GM19238 (cell line): Measurements from ENCODE around the gene ZNF593OS.

Experiments
- DNase-seq: peaks from one replicate; pipeline ENCODE4 v3.0.0; 2011; ENCODE audit warnings: low spot score; ENCODE audit not compliant: insufficient read length

ZNF593OS gene

GRCh38 chr1:26159743-26160039, 11.9 kb downstream of the ZNF593OS start:
- no peak for DNase-seq

GRCh38 chr1:26158908-26159742, 12.5 kb downstream of the ZNF593OS start, which contains the start of gene FAM110D:
FAM110D (plus strand) TSS chr1:26159079; CDS start chr1:26161292, 2,213 bp downstream.
- no peak for DNase-seq

- no peak for DNase-seq
Observed at GRCh38 chr1:26158271-26158907, 13.2 kb downstream of the ZNF593OS start.

GRCh38 chr1:26156285-26157038, 15.2 kb downstream of the ZNF593OS start:
- DNase-seq, result no peak

- DNase-seq, result no peak
Observed at GRCh38 chr1:26155370-26156284, 16.0 kb downstream of the ZNF593OS start.

GRCh38 chr1:26154750-26155149, 16.9 kb downstream of the ZNF593OS start:
- no peak for DNase-seq

GRCh38 chr1:26153966-26154532, 17.6 kb downstream of the ZNF593OS start:
- no peak for DNase-seq

GRCh38 chr1:26148887-26149286, 22.7 kb downstream of the ZNF593OS start:
- no peak for DNase-seq

- DNase-seq, result no peak
Observed at GRCh38 chr1:26145960-26146294, 25.7 kb downstream of the ZNF593OS start.

- DNase-seq, result peak; percentile 65
Observed at GRCh38 chr1:26145041-26145959, 26.3 kb downstream of the ZNF593OS start.

GRCh38 chr1:26142159-26142558, 29.5 kb downstream of the ZNF593OS start:
- DNase-seq, result no peak

GRCh38 chr1:26138974-26139558, 32.6 kb downstream of the ZNF593OS start:
- no peak for DNase-seq

- no peak for DNase-seq
Observed at GRCh38 chr1:26134466-26134865, 37.2 kb downstream of the ZNF593OS start.

- DNase-seq, result no peak
Observed at GRCh38 chr1:26132834-26133167, 38.8 kb downstream of the ZNF593OS start.

- DNase-seq, result no peak
Observed at GRCh38 chr1:26132128-26132833, 39.4 kb downstream of the ZNF593OS start.

GRCh38 chr1:26130695-26131094, 40.9 kb downstream of the ZNF593OS start:
- no peak for DNase-seq

GRCh38 chr1:26129778-26130177, 41.9 kb downstream of the ZNF593OS start:
- DNase-seq, result no peak

- no peak for DNase-seq
Observed at GRCh38 chr1:26127235-26128163, 44.1 kb downstream of the ZNF593OS start.
